Measurements from ENCODE around the gene ROBO2. TPM values are rescaled to one million over a fixed set of nuclear protein-coding genes. Genes with fewer than 3 reads are reported as not detected.

Gene ROBO2
- total RNA-seq, 1 experiment from 2014 or later: 4.4 TPM

GRCh38 chr3:77071364-77071763 lies 31.5 kb downstream of the ROBO2 start:
- H3K36me3 ChIP-seq (replicated peaks; ENCODE audit: control insufficient read depth, insufficient read depth, low read length): no peaks in the 10 kb centered on the region
- no peak for DNase-seq
- no peak overlapping the region for H3K4me3 ChIP-seq (ENCODE audit: insufficient read depth, low read depth, low read length)
- H3K27me3 ChIP-seq (ENCODE audit: control insufficient read depth, insufficient read depth, low read length): no peaks in the 10 kb centered on the region

DNA sequence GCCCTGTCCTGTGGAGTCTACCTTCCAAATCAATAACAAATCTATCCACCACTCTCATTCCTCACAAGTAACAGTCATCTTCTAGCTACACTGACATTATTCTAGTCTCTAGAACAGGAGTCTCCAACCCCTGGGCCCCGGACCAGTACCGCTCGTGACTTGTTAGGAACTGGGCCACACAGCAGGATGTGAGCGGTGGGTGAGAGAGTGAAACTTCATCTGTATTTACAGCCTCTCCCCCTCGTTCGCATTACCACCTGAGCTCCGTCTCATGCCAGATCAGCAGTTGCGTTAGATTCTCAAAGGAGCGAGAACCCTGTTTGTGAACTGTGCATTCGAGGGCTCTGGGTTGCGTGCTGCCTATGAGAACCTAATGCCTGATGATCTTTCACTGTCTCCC lies 31.9 kb downstream of the ROBO2 start:
- Histone ChIP-seq H3K36me3 (replicated peaks; ENCODE audit: control insufficient read depth, insufficient read depth, low read length) (no peaks in the 10 kb centered on the region), H3K27me3 (ENCODE audit: control insufficient read depth, insufficient read depth, low read length) (no peaks in the 10 kb centered on the region), H3K4me3 (ENCODE audit: insufficient read depth, low read depth, low read length) (no peak overlapping the region)
- DNase-seq: no peak

DNA sequence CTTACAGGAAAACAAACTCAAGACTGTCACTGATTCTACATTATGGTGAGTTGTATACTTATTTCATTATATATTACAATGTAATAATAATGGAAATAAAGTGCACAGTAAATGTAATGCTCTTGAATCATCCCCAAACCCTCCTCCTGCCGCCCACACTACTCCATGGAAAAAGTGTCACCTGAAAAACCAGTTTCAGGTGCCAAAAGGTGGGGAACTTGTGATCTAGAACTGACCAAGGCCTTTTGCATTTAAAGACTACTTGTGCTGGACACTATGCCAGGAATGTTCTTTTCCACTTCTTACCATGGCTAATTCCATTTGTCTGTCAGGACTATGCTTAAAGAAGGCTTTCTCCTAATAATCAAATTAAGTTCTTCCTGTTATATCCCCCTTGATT lies 32.3 kb downstream of the ROBO2 start:
- H3K27me3 ChIP-seq (ENCODE audit: control insufficient read depth, insufficient read depth, low read length): no peaks in the 10 kb centered on the region
- DNase-seq: no peak

GRCh38 chr3:77078279-77078678 lies 38.4 kb downstream of the ROBO2 start:
- Histone ChIP-seq H3K27me3 (ENCODE audit: control insufficient read depth, insufficient read depth, low read length) (no peaks in the 10 kb centered on the region), H3K36me3 (replicated peaks; ENCODE audit: control insufficient read depth, insufficient read depth, low read length) (no peaks in the 10 kb centered on the region), H3K4me3 (ENCODE audit: insufficient read depth, low read depth, low read length) (no peak overlapping the region)
- no peak for DNase-seq

More for the DNA sequence above, 32.3 kb downstream of the ROBO2 start:
- Histone ChIP-seq H3K4me3 (ENCODE audit: insufficient read depth, low read depth, low read length) (no peak overlapping the region), H3K36me3 (replicated peaks; ENCODE audit: control insufficient read depth, insufficient read depth, low read length) (no peaks in the 10 kb centered on the region)

- no peaks in the 10 kb centered on the region for H3K27me3 ChIP-seq (ENCODE audit: control insufficient read depth, insufficient read depth, low read length)
- H3K36me3 ChIP-seq (replicated peaks; ENCODE audit: control insufficient read depth, insufficient read depth, low read length): no peaks in the 10 kb centered on the region
- H3K4me3 ChIP-seq (ENCODE audit: insufficient read depth, low read depth, low read length): no peak overlapping the region
- peak; percentile 7 for DNase-seq
Observed at GRCh38 chr3:77079988-77080610, 40.2 kb downstream of the ROBO2 start.

DNA sequence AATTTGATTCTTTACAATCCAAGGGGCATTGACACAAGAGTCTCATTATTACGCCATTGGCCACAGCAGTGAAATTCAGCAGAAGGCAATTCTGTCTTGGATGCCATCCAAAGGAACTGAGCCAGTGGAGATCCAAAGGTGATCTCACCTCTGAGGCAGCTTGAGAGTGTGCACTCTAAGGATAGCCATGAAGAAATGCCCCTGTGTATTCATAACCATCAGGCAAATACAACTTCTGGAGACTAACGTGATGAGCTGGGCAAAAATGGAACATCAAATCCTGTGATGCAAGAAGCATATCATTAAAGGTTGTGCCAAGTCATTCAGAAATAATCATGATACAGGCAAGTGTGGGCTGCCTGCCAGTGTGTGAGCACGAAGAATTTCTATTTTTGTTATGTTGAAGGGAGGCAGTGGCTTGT lies 41.4 kb downstream of the ROBO2 start:
- H3K36me3 ChIP-seq (replicated peaks; ENCODE audit: control insufficient read depth, insufficient read depth, low read length): no peaks in the 10 kb centered on the region
- no peak overlapping the region for H3K4me3 ChIP-seq (ENCODE audit: insufficient read depth, low read depth, low read length)
- H3K27me3 ChIP-seq (ENCODE audit: control insufficient read depth, insufficient read depth, low read length): no peaks in the 10 kb centered on the region
- DNase-seq: no peak

DNA sequence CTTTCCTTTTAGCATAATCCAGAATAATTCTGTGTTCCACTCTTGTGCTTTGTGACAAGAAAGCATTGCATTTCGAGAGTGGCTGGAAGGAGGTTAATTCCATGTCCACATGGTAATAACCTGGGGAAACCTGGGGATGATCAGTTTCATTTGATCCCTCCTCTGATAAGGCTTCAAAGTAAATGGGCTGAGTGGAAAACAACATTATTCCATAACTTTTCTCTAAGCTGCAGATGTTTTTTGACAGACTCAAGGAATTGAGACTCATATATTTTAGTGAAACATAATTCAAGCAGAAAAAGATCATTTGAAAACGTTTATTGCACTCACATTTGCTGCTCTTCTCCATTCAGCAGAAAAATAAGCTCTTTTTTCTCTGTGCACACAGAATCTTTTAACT lies 44.6 kb downstream of the ROBO2 start:
- H3K27me3 ChIP-seq (ENCODE audit: control insufficient read depth, insufficient read depth, low read length): no peaks in the 10 kb centered on the region
- no peak overlapping the region for H3K4me3 ChIP-seq (ENCODE audit: insufficient read depth, low read depth, low read length)
- no peak for DNase-seq
- no peaks in the 10 kb centered on the region for H3K36me3 ChIP-seq (replicated peaks; ENCODE audit: control insufficient read depth, insufficient read depth, low read length)

GRCh38 chr3:77086408-77086807 lies 46.5 kb downstream of the ROBO2 start:
- Histone ChIP-seq H3K27me3 (ENCODE audit: control insufficient read depth, insufficient read depth, low read length) (no peaks in the 10 kb centered on the region), H3K36me3 (replicated peaks; ENCODE audit: control insufficient read depth, insufficient read depth, low read length) (no peaks in the 10 kb centered on the region), H3K4me3 (ENCODE audit: insufficient read depth, low read depth, low read length) (no peak overlapping the region)
- DNase-seq: no peak

DNA sequence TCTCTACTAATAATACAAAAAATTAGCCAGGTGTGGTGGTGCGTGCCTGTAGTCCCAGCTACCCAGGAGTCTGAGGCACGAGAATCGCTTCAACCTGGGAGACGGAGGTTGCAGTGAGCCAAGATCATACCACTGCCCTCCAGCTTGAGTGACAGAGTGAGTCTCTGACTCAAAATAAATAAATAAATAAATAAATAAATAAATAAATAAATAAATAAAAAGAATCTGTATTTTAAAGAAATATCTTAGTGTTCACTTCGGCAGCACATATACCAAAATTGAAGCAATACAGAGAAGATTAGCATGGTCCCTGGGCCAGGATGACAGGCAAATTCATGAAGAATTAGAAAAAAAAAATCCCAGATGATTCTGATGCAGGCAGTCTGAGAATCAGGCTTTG lies 51.9 kb downstream of the ROBO2 start:
- Histone ChIP-seq H3K27me3 (ENCODE audit: control insufficient read depth, insufficient read depth, low read length) (no peaks in the 10 kb centered on the region), H3K4me3 (ENCODE audit: insufficient read depth, low read depth, low read length) (no peak overlapping the region), H3K36me3 (replicated peaks; ENCODE audit: control insufficient read depth, insufficient read depth, low read length) (no peaks in the 10 kb centered on the region)
- no peak for DNase-seq

DNA sequence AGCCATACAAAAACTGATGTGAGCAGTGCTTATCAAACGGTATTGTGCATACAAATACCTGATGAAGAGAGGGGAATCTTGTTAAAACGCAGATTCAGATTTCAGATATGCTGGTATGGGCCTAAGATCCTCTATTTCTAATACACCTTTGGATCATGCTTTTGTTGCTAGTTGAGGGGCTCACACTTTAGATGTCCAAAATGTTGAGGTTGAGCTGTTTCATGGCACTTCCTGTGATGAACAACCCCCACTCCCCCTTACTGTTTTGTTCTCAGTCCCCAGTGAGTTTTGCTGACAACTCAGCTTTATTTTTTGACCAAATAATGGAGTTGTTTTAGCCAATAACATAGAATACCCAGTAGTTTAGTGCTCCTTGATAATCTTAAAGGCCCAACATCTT lies 53.2 kb downstream of the ROBO2 start:
- Histone ChIP-seq H3K36me3 (replicated peaks; ENCODE audit: control insufficient read depth, insufficient read depth, low read length) (no peaks in the 10 kb centered on the region), H3K4me3 (ENCODE audit: insufficient read depth, low read depth, low read length) (no peak overlapping the region), H3K27me3 (ENCODE audit: control insufficient read depth, insufficient read depth, low read length) (no peaks in the 10 kb centered on the region)
- no peak for DNase-seq

DNA sequence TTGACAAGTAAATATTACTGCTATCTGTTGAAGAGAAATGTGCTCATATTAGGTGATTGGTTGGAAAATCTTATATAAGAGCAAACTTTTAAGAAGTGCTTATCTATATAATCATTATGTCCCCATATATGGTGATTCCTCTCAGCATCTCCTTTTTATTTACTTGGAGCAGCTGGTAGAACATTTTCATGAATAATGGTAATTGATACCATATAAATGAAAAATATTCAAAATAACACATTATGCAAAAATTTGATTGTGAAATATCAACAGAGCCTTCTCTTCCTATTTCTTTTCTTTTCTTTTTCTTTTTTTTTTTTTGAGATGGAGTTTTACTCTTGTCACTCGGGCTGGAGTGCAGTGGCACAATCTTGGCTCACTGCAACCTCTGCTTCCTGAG lies 56.2 kb downstream of the ROBO2 start:
- Histone ChIP-seq H3K36me3 (replicated peaks; ENCODE audit: control insufficient read depth, insufficient read depth, low read length) (no peaks in the 10 kb centered on the region), H3K27me3 (ENCODE audit: control insufficient read depth, insufficient read depth, low read length) (no peaks in the 10 kb centered on the region), H3K4me3 (ENCODE audit: insufficient read depth, low read depth, low read length) (no peak overlapping the region)
- no peak for DNase-seq

- DNase-seq: no peak
- Histone ChIP-seq H3K36me3 (replicated peaks; ENCODE audit: control insufficient read depth, insufficient read depth, low read length) (no peaks in the 10 kb centered on the region), H3K27me3 (ENCODE audit: control insufficient read depth, insufficient read depth, low read length) (no peaks in the 10 kb centered on the region), H3K4me3 (ENCODE audit: insufficient read depth, low read depth, low read length) (no peak overlapping the region)
Observed at GRCh38 chr3:77096966-77097890, 57.3 kb downstream of the ROBO2 start.

GRCh38 chr3:77102951-77103769 lies 63.3 kb downstream of the ROBO2 start:
- Histone ChIP-seq H3K36me3 (replicated peaks; ENCODE audit: control insufficient read depth, insufficient read depth, low read length) (no peaks in the 10 kb centered on the region), H3K4me3 (ENCODE audit: insufficient read depth, low read depth, low read length) (no peak overlapping the region), H3K27me3 (ENCODE audit: control insufficient read depth, insufficient read depth, low read length) (no peaks in the 10 kb centered on the region)
- DNase-seq: peak; percentile 13

DNA sequence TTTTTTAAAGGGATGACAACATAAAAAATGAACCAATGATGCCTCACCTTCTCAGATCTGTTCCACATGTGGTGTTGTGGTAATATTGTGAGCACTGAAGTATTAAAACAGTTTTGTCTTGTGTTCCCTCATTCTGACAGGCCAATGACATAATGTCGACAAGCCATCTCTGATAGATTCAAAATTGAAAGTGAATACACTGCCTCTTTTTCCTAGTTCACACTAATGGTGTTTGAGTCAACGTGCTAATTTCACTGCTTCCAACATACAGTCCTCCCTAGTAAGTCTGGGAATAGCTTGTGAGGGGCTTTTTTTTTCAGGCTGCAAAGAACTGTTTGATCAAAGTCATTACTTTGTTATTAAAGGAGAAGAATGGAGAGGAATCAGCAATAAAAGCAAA lies 82.8 kb downstream of the ROBO2 start:
- no peaks in the 10 kb centered on the region for H3K36me3 ChIP-seq (replicated peaks; ENCODE audit: control insufficient read depth, insufficient read depth, low read length)
- DNase-seq: no peak
- no peak overlapping the region for H3K4me3 ChIP-seq (ENCODE audit: insufficient read depth, low read depth, low read length)
- no peaks in the 10 kb centered on the region for H3K27me3 ChIP-seq (ENCODE audit: control insufficient read depth, insufficient read depth, low read length)

Data from H7 (cell line).